Fibroblast of pulmonary artery (primary cell): ENCODE results near the gene SPATA25.

ENCODE experiments used
- DNase-seq: peaks from one replicate; pipeline ENCODE4 v3.0.0-alpha.2; 2010; ENCODE audit warnings: low read depth
- H3K4me3 ChIP-seq: replicated peaks from 2 replicates; pipeline ENCODE4 v1.5.1; 2011; ENCODE audit warnings: low read depth, mild to moderate bottlenecking, control low read depth, low read length, moderate library complexity
- CTCF ChIP-seq: IDR thresholded peaks from 2 replicates; pipeline ENCODE4 v1.5.1; 2011; ENCODE audit warnings: mild to moderate bottlenecking, control low read depth, low read length, inconsistent platforms; ENCODE audit errors: missing control alignments

The SPATA25 gene

GRCh38 chr20:45852326-45852725 lies 35.1 kb downstream of the SPATA25 start:
- DNase-seq = no peak
- no peak overlapping the region for H3K4me3 ChIP-seq
- no peak for TF ChIP-seq CTCF

- no peak for TF ChIP-seq CTCF
- DNase-seq = no peak
- no peak overlapping the region for H3K4me3 ChIP-seq
These were observed 35.9 kb downstream of the SPATA25 start for GRCh38 chr20:45851501-45851900.

DNA sequence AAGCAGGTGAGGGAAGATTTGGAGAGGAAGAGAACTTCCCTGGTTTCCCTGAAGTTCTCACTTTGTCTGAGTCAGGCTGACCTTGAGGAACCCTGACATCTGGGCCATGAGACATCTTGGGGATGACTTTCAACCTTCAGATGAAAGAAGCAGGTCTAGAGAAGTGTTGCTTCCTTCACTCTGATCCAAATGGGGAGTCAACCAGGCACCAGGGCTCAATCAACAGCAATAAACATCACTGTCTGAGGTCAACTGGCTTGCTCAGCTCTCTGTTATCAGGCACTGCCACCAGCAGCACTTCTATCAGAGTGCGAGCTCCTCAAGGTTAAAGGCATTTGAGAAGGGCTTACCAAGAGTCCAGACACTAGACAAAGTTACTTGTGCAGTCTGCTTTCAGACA lies 36.5 kb downstream of the SPATA25 start:
- no peak overlapping the region for H3K4me3 ChIP-seq
- no peak for DNase-seq
- TF ChIP-seq CTCF = no peak

- no peak overlapping the region for H3K4me3 ChIP-seq
- DNase-seq = no peak
- no peak for TF ChIP-seq CTCF
These were observed 37.2 kb downstream of the SPATA25 start for GRCh38 chr20:45850238-45850637.

DNA sequence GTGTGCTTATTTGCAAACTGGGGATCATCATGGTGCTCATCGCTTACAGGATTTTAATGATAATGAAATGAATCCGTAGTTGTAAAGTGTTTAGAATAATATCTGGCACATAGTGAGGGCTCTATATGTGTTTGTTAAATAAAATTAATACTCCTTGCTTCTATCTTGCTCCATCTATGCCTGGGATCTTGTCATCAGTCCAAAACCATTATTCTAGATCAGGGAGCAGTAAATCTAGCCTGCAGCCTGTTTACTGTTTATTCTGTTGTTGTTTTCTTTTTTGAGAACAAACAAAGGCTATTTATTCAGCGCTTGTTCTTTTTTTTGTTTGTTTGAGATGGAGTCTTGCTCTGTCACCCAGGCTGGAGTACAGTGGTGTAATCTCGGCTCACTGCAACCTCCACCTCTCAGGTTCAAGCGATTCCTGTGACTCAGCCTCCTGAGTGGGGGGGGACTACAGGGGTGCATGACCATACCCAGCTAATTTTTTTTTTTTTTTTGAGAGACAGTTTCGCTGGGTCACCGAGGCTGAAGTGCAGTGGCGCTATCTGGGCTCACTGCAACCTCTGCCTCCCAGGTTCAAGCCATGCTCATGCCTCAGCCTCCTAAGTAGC lies 38.3 kb downstream of the SPATA25 start:
- no peak for DNase-seq
- TF ChIP-seq CTCF = no peak
- no peak overlapping the region for H3K4me3 ChIP-seq

DNA sequence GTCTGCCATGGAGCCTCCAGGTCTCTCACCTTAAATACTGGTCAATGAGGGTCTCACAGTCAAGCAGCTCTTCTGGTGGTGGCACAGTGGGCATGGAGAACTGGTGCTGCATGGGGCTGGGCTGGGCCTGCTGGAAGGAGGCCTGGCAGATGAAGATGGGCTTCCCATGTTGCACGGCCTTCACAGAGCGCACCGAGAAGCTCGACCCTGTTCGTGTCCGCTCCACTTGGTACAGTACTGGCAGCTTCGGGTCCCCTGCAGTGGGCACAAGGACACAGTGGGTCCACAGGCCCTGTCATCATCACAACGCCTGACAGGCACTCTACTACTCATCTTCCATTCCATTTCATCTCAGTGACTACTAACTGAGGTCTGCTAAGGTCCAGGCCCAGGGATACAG lies 39.0 kb downstream of the SPATA25 start:
- no peak overlapping the region for H3K4me3 ChIP-seq
- TF ChIP-seq CTCF = no peak
- DNase-seq = no peak

DNA sequence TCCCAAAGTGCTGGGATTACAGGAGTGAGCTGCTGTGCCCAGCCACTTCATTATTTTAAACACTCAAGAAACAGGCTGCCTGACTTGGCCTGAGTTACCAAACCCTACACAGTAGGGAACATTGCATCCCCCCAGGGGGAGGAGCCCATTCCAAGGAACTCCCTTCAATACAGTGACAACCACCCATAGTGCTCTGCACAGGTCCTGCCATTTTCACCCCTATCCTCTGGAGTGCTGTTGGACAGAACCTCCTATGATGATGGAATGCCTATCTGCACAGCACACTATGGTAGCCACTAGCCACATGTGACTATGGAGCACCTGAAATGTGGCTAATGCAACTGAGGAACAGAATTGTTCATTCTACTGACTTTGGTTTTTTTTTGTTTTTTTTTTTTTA lies 42.0 kb downstream of the SPATA25 start:
- DNase-seq = no peak
- no peak for TF ChIP-seq CTCF
- H3K4me3 ChIP-seq = no peak overlapping the region
